HG03108 (cell line): Measurements from ENCODE around the gene LDB2.

Experiments used
- ATAC-seq: cut with Tn5 transposase; IDR thresholded peaks from one replicate; pipeline ENCODE4 v1.9.1; 2021; ENCODE audit warnings: moderate library complexity; ENCODE audit not compliant: unreplicated experiment

LDB2 gene

DNA sequence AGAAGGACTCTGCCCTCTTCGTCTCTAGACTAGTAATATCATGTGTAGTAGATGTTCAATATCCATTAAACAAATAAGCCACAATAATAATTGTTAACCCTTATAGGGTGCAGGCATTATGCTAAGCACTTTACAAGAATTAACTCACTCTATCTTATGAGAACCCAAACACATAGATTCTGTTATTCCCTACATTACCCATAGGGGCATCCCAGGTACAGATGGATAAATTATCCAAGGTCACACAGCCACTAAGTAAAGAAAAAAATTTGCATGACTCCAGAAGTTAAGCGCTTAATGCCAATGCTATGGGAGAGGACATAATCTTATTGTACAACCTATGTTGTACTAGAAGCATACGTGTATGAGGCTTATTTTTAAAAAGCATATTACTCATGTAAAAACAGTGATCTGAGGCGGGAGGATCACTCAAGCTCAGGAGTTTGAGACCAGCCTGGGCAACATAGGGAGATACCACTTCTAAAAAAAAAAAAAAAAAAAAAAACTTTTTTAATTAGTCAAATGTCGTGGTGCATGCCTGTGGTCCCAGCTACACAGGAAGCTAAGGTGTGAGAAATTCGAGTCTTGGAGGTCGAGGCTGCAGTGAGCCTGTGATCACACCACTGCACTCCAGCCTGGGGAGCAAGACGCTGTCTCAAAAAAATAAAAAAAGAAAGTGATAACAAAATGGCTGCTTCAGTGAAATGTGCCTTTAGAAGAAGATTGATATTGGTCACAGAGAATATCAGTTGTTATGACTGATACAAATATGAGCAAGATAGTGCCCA lies 13.6 kb downstream of the LDB2 start:
- ATAC-seq: no peak

- ATAC-seq: no peak
Observed at GRCh38 chr4:16883806-16884205, 14.6 kb downstream of the LDB2 start.

DNA sequence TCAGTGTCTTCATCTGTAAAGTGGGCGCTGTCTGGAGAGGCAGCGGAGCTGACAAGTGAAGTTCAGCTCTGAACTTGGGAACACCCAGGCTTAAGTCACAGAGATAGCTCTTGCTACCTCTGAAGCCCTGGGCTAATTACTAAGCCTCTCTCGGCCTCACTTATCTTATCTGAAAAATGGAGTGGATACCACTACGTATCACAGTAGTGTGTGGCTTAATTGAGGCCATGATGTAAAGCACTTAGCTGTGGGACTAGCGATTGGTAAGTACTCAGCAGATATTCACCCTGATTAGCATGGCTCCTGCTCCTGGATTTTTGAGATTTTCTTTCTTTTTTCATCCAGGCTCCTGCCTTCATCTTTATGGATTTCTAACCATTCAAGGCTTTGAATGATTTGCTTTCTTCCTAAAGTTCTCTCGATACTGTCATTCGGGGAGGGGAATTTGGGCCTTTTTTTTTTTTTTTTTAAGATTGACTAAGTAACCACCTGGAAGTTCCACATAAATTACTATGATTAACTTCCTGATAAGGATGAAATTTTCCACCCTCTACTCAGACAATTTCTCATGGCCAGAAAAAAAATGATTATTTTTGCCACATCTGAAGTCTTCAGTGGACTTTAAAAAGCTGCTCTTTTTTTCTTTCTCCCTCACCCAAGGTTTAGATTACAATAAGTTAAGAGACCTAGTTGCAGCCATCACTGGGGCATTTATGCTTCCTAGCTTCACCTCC lies 17.1 kb downstream of the LDB2 start:
- no peak for ATAC-seq

DNA sequence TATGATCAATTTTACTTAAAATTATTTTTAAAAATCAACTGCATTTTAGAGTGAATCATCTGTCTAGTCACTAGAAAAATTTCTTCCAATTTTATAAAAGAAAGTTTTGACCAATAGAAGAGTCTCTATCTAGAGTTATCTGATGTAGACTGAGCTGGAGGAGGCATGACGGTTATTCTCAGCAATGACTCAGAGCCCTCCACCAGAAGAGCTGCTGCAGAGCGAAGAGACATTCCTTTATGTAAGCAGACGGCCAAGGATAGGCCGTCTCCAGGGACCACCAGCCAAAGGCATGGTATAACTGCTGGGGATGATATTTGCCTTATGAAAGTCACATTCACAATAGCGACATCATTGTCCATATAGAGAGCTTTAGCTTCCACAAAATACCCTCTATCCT lies 23.0 kb downstream of the LDB2 start:
- ATAC-seq: no peak

GRCh38 chr4:16869594-16870245 lies 28.7 kb downstream of the LDB2 start:
- no peak for ATAC-seq

DNA sequence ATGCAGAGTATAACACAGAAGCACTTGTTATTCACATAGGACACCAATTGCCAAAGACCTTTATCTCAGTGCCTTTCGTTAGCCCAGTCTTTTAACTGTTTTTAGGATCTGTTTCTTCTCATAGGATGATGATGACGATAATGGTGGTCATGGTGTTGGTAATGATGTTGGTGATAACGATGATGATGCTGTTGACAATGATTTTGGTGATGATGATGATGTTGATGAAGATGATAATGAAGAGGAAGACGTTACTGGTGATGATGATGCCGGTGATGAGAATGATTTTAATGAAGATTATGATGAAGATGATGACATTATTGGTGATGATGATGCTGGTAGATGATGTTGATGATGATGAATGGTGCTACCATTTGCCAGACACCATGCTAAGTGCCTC lies 29.8 kb downstream of the LDB2 start:
- ATAC-seq: no peak

DNA sequence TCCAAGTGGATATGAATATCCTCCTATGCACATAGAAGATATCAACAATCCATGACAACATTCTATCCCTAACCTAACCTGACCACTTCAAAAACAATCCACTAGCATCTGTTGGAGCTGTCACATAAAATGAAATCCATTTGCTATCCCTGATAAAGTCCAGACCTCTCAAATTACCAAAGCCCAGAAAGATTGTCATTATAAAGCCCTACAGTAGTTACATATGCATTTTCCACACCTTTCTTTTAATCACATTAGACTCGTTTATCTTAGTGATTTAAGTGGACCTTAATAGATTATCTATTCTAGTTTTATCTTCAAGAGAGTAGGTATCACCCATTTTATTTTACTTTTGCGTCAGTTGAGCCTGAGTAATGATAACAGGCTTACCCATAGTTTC lies 30.6 kb downstream of the LDB2 start:
- ATAC-seq: no peak

DNA sequence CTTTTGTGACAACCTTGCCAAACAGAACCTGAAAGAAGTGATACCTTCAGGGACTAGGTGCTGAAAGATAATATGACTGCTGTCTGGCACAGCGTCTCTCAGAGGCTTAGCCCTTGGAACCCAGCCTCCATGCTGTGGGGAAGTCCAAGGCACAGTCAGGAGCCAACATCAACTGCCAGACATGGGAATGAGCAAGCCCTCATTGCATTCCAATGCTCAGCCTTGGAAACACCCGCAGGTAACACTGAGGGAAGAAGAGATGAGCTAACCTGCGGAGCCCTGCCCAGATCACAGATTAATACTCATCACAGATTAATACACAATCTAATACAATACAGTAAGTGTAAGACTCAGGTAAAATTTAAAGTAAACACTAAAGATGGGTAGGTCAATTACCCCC lies 31.5 kb downstream of the LDB2 start:
- no peak for ATAC-seq

- no peak for ATAC-seq
Observed at GRCh38 chr4:16865897-16866283, 32.6 kb downstream of the LDB2 start.

GRCh38 chr4:16865209-16865896 lies 33.1 kb downstream of the LDB2 start:
- ATAC-seq: no peak

- no peak for ATAC-seq
Observed at GRCh38 chr4:16864199-16864598, 34.2 kb downstream of the LDB2 start.

GRCh38 chr4:16862697-16863096 lies 35.7 kb downstream of the LDB2 start:
- no peak for ATAC-seq

- no peak for ATAC-seq
Observed at GRCh38 chr4:16860516-16860915, 37.9 kb downstream of the LDB2 start.

- ATAC-seq: no peak
Observed at GRCh38 chr4:16859031-16859430, 39.4 kb downstream of the LDB2 start.

- no peak for ATAC-seq
Observed at GRCh38 chr4:16858275-16858752, 40.1 kb downstream of the LDB2 start.

GRCh38 chr4:16857425-16857824 lies 41.0 kb downstream of the LDB2 start:
- no peak for ATAC-seq

GRCh38 chr4:16853640-16854039 lies 44.8 kb downstream of the LDB2 start:
- no peak for ATAC-seq

- no peak for ATAC-seq
Observed at GRCh38 chr4:16852644-16853043, 45.8 kb downstream of the LDB2 start.

GRCh38 chr4:16852228-16852627 lies 46.2 kb downstream of the LDB2 start:
- no peak for ATAC-seq

GRCh38 chr4:16846540-16847117 lies 51.8 kb downstream of the LDB2 start:
- ATAC-seq: no peak
